Endothelial cell of umbilical vein (primary cell): ENCODE results near the gene TAS2R39.

Experiments
- FOS ChIP-seq: IDR thresholded peaks from 2 replicates; pipeline ENCODE4 v1.6.1; 2011; ENCODE audit warnings: mild to moderate bottlenecking, low read length, moderate library complexity, borderline replicate concordance; ENCODE audit not compliant: insufficient read depth
- MYC ChIP-seq: IDR thresholded peaks from one replicate; pipeline ENCODE4 v1.6.1; 2011; ENCODE audit warnings: mild to moderate bottlenecking, low read depth, low read length
- TF ChIP-seq, protein P1 (sequence below), 2 donors: IDR thresholded peaks; 1 replicate in 1 of 2; 2 replicates in 1 of 2; pipeline ENCODE4 v1.5.1; 2011; ENCODE audit warnings: low read length in 2 of 2, mild to moderate bottlenecking in 2 of 2, moderate library complexity in 2 of 2, control low read depth in 1 of 2, inconsistent platforms in 1 of 2, low read depth in 1 of 2; ENCODE audit not compliant: insufficient read depth in 1 of 2; ENCODE audit errors: extremely low read depth in 1 of 2

DNA sequence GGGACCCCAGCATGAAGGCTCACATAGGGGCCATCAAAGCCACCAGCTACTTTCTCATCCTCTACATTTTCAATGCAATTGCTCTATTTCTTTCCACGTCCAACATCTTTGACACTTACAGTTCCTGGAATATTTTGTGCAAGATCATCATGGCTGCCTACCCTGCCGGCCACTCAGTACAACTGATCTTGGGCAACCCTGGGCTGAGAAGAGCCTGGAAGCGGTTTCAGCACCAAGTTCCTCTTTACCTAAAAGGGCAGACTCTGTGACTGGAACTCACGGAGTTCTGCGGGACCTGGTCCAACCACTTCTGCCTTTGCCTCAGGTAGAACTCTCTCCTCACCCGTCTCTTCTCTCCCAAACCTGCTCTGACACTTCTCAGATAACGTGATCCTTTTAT lies 39.6 kb downstream of the TAS2R39 start:
- TF ChIP-seq FOS (no peak), MYC (no peak)
- TF ChIP-seq, protein P1, sequence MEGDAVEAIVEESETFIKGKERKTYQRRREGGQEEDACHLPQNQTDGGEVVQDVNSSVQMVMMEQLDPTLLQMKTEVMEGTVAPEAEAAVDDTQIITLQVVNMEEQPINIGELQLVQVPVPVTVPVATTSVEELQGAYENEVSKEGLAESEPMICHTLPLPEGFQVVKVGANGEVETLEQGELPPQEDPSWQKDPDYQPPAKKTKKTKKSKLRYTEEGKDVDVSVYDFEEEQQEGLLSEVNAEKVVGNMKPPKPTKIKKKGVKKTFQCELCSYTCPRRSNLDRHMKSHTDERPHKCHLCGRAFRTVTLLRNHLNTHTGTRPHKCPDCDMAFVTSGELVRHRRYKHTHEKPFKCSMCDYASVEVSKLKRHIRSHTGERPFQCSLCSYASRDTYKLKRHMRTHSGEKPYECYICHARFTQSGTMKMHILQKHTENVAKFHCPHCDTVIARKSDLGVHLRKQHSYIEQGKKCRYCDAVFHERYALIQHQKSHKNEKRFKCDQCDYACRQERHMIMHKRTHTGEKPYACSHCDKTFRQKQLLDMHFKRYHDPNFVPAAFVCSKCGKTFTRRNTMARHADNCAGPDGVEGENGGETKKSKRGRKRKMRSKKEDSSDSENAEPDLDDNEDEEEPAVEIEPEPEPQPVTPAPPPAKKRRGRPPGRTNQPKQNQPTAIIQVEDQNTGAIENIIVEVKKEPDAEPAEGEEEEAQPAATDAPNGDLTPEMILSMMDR (IDR thresholded peaks at IDR 0.05; ENCODE audit: extremely low read depth in 1 of 2, insufficient read depth in 1 of 2, low read depth in 1 of 2, low read length in 2 of 2) = no peak
